IMR-90 (cell line): ENCODE measurements around the gene SEL1L3. TPM values are rescaled to one million over a fixed set of nuclear protein-coding genes. Genes with fewer than 3 reads are reported as not detected.

Experiments
- ATAC-seq: fragments of 200-7000 bp; cut with Tn5 transposase; 2 replicates; pipeline ENCODE4 v1.9.1; 2020; ENCODE audit warnings: low read depth, mild to moderate bottlenecking, moderate library complexity
- BruUV-seq: library from RNA; stranded (reverse); fragments of 400-500 nt; replicated peaks from 2 replicates; lab custom pipeline; 2021; lab: Mats Ljungman, UMichigan
- CTCF ChIA-PET: fragments of 300-600 bp; formaldehyde crosslinking; extraction: SDS; loops from one replicate; lab custom pipeline; 2021; ENCODE audit warnings: antibody characterized with exemption; lab: Yijun Ruan, JAX
- POLR2A ChIA-PET: fragments of 300-600 bp; sonication (Branson Sonifier 250); formaldehyde crosslinking; loops from one replicate; lab custom pipeline; 2022; ENCODE audit warnings: antibody characterized with exemption; ENCODE audit not compliant: unreplicated experiment; lab: Charles Lee
- DNase-seq: peaks from one replicate; pipeline ENCODE4 v3.0.0; 2013
- H2AFZ ChIP-seq: replicated peaks from 2 replicates; pipeline ENCODE3; 2013; ENCODE audit warnings: low read length, mild to moderate bottlenecking; ENCODE audit not compliant: poor library complexity
- H2AK5ac ChIP-seq: 2 replicates; pipeline ENCODE4 v1.6.1; 2013; ENCODE audit warnings: low read depth, low read length, inconsistent platforms
- H2AK9ac ChIP-seq: replicated peaks from 2 replicates; pipeline ENCODE3; 2013; ENCODE audit warnings: mild to moderate bottlenecking, low read depth, low read length, moderate library complexity; ENCODE audit not compliant: poor library complexity
- H2BK120ac ChIP-seq: 2 replicates; pipeline ENCODE4 v1.6.1; 2013; ENCODE audit warnings: low read depth, low read length, inconsistent platforms
- H2BK15ac ChIP-seq: 3 replicates; pipeline ENCODE4 v1.6.1; 2013; ENCODE audit warnings: low read depth, low read length, inconsistent platforms
- H2BK20ac ChIP-seq: 2 replicates; pipeline ENCODE4 v1.6.1; 2013; ENCODE audit warnings: low read depth, mild to moderate bottlenecking, inconsistent platforms, low read length, moderate library complexity
- H2BK5ac ChIP-seq: 2 replicates; pipeline ENCODE4 v1.6.1; 2013; ENCODE audit warnings: mild to moderate bottlenecking, low read depth, low read length, inconsistent platforms; ENCODE audit not compliant: poor library complexity, severe bottlenecking
- H3K14ac ChIP-seq: replicated peaks from 2 replicates; pipeline ENCODE4 v1.6.1; 2013; ENCODE audit warnings: low read depth, low read length, inconsistent platforms
- H3K18ac ChIP-seq: 2 replicates; pipeline ENCODE4 v1.6.1; 2013; ENCODE audit warnings: low read depth, low read length, control low read depth
- H3K23ac ChIP-seq: 2 replicates; pipeline ENCODE4 v1.6.1; 2013; ENCODE audit warnings: low read depth, low read length, inconsistent platforms
- H3K27ac ChIP-seq: 2 replicates; pipeline ENCODE4 v1.5.1; 2013; ENCODE audit warnings: mild to moderate bottlenecking, control low read depth, low read length; ENCODE audit not compliant: insufficient read depth
- H3K27me3 ChIP-seq: 2 replicates; pipeline ENCODE4 v1.6.1; 2013; ENCODE audit warnings: low read length; ENCODE audit not compliant: control insufficient read depth, insufficient read depth
- H3K36me3 ChIP-seq: 2 replicates; pipeline ENCODE4 v1.6.1; 2013; ENCODE audit warnings: low read length, mixed read lengths; ENCODE audit not compliant: control insufficient read depth, insufficient read depth
- H3K4ac ChIP-seq: 2 replicates; pipeline ENCODE4 v1.6.1; 2013; ENCODE audit warnings: low read depth, low read length, inconsistent platforms
- H3K4me1 ChIP-seq: 2 replicates; pipeline ENCODE4 v1.6.1; 2013; ENCODE audit warnings: low read length, mixed read lengths; ENCODE audit not compliant: control insufficient read depth, insufficient read depth
- H3K4me2 ChIP-seq: 2 replicates; pipeline ENCODE4 v1.6.1; 2013; ENCODE audit warnings: low read depth, mild to moderate bottlenecking, control low read depth, low read length, moderate library complexity
- H3K4me3 ChIP-seq: 2 replicates; pipeline ENCODE4 v1.5.1; 2013; ENCODE audit warnings: low read depth, mild to moderate bottlenecking, control low read depth, low read length, moderate library complexity; ENCODE audit not compliant: insufficient read depth
- H3K56ac ChIP-seq: 2 replicates; pipeline ENCODE4 v1.6.1; 2013; ENCODE audit warnings: low read length, inconsistent platforms; ENCODE audit not compliant: insufficient read depth; ENCODE audit errors: extremely low read depth
- H3K79me1 ChIP-seq, 2 experiments: 2 replicates each; pipeline ENCODE4 v1.6.1; 2013; ENCODE audit warnings: low read length in 2 of 2, inconsistent platforms in 1 of 2, low read depth in 1 of 2
- H3K9ac ChIP-seq: 2 replicates; pipeline ENCODE4 v1.6.1; 2013; ENCODE audit warnings: low read depth, low read length, control low read depth
- H3K9me1 ChIP-seq: 2 replicates; pipeline ENCODE4 v1.6.1; 2013; ENCODE audit warnings: low read length, inconsistent platforms; ENCODE audit not compliant: insufficient read depth
- H3K9me3 ChIP-seq: 2 replicates; pipeline ENCODE4 v1.6.1; 2013; ENCODE audit warnings: low read length; ENCODE audit not compliant: control insufficient read depth, insufficient read depth
- H4K20me1 ChIP-seq: 2 replicates; pipeline ENCODE4 v1.6.1; 2013; ENCODE audit warnings: low read length, inconsistent platforms; ENCODE audit not compliant: insufficient read depth
- H4K5ac ChIP-seq: 2 replicates; pipeline ENCODE4 v1.6.1; 2013; ENCODE audit warnings: mild to moderate bottlenecking, low read depth, low read length, control low read depth
- H4K8ac ChIP-seq, 2 experiments: 2 replicates each; pipeline ENCODE4 v1.6.1; 2013; ENCODE audit warnings: low read depth in 2 of 2, low read length in 2 of 2, control low read depth in 1 of 2, inconsistent platforms in 1 of 2
- H4K91ac ChIP-seq: 2 replicates; pipeline ENCODE4 v1.6.1; 2013; ENCODE audit warnings: low read depth, low read length, inconsistent platforms; ENCODE audit not compliant: insufficient read depth
- CEBPB ChIP-seq: IDR thresholded peaks from 2 replicates; pipeline ENCODE4 v1.6.1; 2012; ENCODE audit warnings: low read depth, low read length, improper control_type of control experiment
- CHD1 ChIP-seq: IDR thresholded peaks from 2 replicates; pipeline ENCODE4 v1.6.1; 2012; ENCODE audit warnings: low read depth, low read length, improper control_type of control experiment
- FOS ChIP-seq: fragments of 150-350 bp; IDR thresholded peaks from 2 replicates; pipeline ENCODE4 v1.6.1; 2016; ENCODE audit warnings: low read depth, low read length
- MAZ ChIP-seq: IDR thresholded peaks from 2 replicates; pipeline ENCODE4 v1.6.1; 2012; ENCODE audit warnings: low read depth, mild to moderate bottlenecking, low read length, improper control_type of control experiment, moderate library complexity, borderline replicate concordance
- POLR2A ChIP-seq: IDR thresholded peaks from 2 replicates; pipeline ENCODE4 v1.6.1; 2012; ENCODE audit warnings: mild to moderate bottlenecking, low read depth, low read length
- RAD21 ChIP-seq: IDR thresholded peaks from 2 replicates; pipeline ENCODE4 v1.6.1; 2012; ENCODE audit warnings: low read length, improper control_type of control experiment
- WGBS, 2 experiments: methylation state at CpG; one replicate each; pipeline versions ENCODE4 v1.1.5 to v1.1.7; 2013; ENCODE audit warnings: missing lambda C conversion rate in 2 of 2; ENCODE audit not compliant: insufficient read length in 1 of 2; ENCODE audit errors: extremely low coverage in 2 of 2; 5-methylcytosine and 5-hydroxymethylcytosine counted together
- dilution Hi-C: fragments of 300-500 bp; cut with HindIII; formaldehyde crosslinking; loops from one replicate; pipeline ENCODE4 v1.14.3; 2018; ENCODE audit warnings: low sequenced_read_pairs; ENCODE audit not compliant: unreplicated experiment
- in situ Hi-C: fragments of 300-500 bp; cut with MboI; formaldehyde crosslinking; loops from 3 replicates; pipeline ENCODE4 v1.14.3; 2019; ENCODE audit warnings: low sequenced_read_pairs, inconsistent platforms, mixed read lengths
- intact Hi-C: fragments of 100-400 bp; cut with micrococcal nuclease; formaldehyde crosslinking; loops from 2 replicates; pipeline ENCODE4 v1.10.0; 2022
- polyA plus RNA-seq, 3 experiments: library from polyadenylated mRNA; depleted of rRNA; stranded (reverse); fragments of >200 nt; gene quantifications; 2 replicates each; pipeline ENCODE4 v1.2.3, GENCODE V29; 2012; ENCODE audit warnings: low replicate concordance in 1 of 3
- total RNA-seq: library from RNA; depleted of rRNA; stranded (reverse); fragments of >200 nt; gene quantifications from 2 replicates; pipeline ENCODE4 v1.2.3, GENCODE V29; 2012

Gene SEL1L3
- total and polyA plus RNA-seq, 2 of the 4 experiments (the other 2 are of a cell fraction): 16.4 to 43.7 TPM

GRCh38 chr4:25817059-25817681, 45.6 kb downstream of the SEL1L3 start:
- BruUV-seq: no TSS peak
- in situ Hi-C loops: no loop called here
- H3K56ac ChIP-seq: peak overlapping the region; percentile 76
- H3K36me3 ChIP-seq: peaks cover 3% of the 10 kb centered on the region
- H4K20me1 ChIP-seq: peaks cover 4% of the 10 kb centered on the region; the same call in 1 of the 2 replicates
- H3K27me3 ChIP-seq: no peaks in the 10 kb centered on the region
- H3K23ac ChIP-seq: peak overlapping the region; percentile 43
- H3K79me1 ChIP-seq: peaks cover 0 to 6% of the 10 kb centered on the region in 2 experiments; a peak in 2 of 4 replicates
- no peaks in the 10 kb centered on the region for H3K9me3 ChIP-seq
- H3K4me2 ChIP-seq: peak overlapping the region; percentile 87
- peak; percentile 86 for DNase-seq
- H3K4me3 ChIP-seq: peak overlapping the region; percentile 5; the same call in 1 of the 2 replicates
- H4K91ac ChIP-seq: peak overlapping the region; percentile 87
- H2BK120ac ChIP-seq: peak overlapping the region; percentile 81
- dilution Hi-C loops: no loop called here
- H2BK20ac ChIP-seq: peak overlapping the region; percentile 74
- H3K4me1 ChIP-seq: peaks cover 32% of the 10 kb centered on the region
- TF ChIP-seq CEBPB (peak; percentile 84), CHD1 (no peak), POLR2A (no peak), FOS (no peak; the same call in 1 of the 2 replicates), MAZ (no peak), RAD21 (peak; percentile 2; the same call in 1 of the 2 replicates)
- peak overlapping the region; percentile 50 to 94 for H4K8ac ChIP-seq
- peak overlapping the region; percentile 11 for H3K14ac ChIP-seq
- ChIA-PET POLR2A (no interaction called here), CTCF (interaction anchor here (1.0 kb wide), 1 partner anchor 39 kb away, joined by 3 read pairs; no protein-coding TSS in a partner anchor)
- H3K9me1 ChIP-seq: peaks cover 33% of the 10 kb centered on the region
- peak overlapping the region; percentile 79; the same call in 1 of the 2 replicates for H4K5ac ChIP-seq
- peak overlapping the region; percentile 90 for H3K18ac ChIP-seq
- peak overlapping the region; percentile 68 for H2AK5ac ChIP-seq
- H2AFZ ChIP-seq: peak overlapping the region; percentile 79
- peak overlapping the region; percentile 97 for H2BK5ac ChIP-seq
- peak overlapping the region; percentile 82 for H3K27ac ChIP-seq
- H2AK9ac ChIP-seq: peak overlapping the region; percentile 37
- ATAC-seq: peak; percentile 69
- H2BK15ac ChIP-seq: peak overlapping the region; percentile 53
- H3K9ac ChIP-seq: peak overlapping the region; percentile 31; the same call in 1 of the 2 replicates
- intact Hi-C loops: loop anchor here (5.0 kb wide), 1 partner anchor 95 kb away; the partner anchor contains the start of gene SMIM20
- WGBS, 2 experiments: 0% methylated on average over 2 of the region's 8 CpGs; no CpG with 5 or more reads in 1 of the 2 experiments
- peak overlapping the region; percentile 68 for H3K4ac ChIP-seq
